PC-9 (cell line): Measurements from ENCODE around the gene GLDN. TPM values are rescaled to one million over a fixed set of nuclear protein-coding genes. Genes with fewer than 3 reads are reported as not detected.

ENCODE experiments used
- BruUV-seq: library from RNA; stranded (reverse); fragments of 400-500 nt; replicated peaks from 2 replicates; lab custom pipeline; 2021; lab: Mats Ljungman, UMichigan
- CTCF ChIA-PET: fragments of 300-600 bp; sonication (Branson Sonifier 250); formaldehyde crosslinking; loops from one replicate; lab custom pipeline; 2022; ENCODE audit warnings: antibody characterized with exemption; lab: Charles Lee
- POLR2A ChIA-PET: fragments of 300-600 bp; sonication (Branson Sonifier 250); formaldehyde crosslinking; loops from one replicate; lab custom pipeline; 2022; ENCODE audit warnings: antibody characterized with exemption; ENCODE audit not compliant: unreplicated experiment; lab: Charles Lee
- DNase-seq, 2 experiments: peaks; one replicate each; pipeline versions ENCODE4 v3.0.0 to v3.0.0-alpha.2; 2015 to 2022; ENCODE audit warnings: mixed read lengths in 1 of 2
- H2AFZ ChIP-seq: fragments of 200-600 bp; sonication (generic); 2 replicates; pipeline ENCODE4 v1.8.1; 2017; ENCODE audit warnings: antibody characterized with exemption
- H3F3A ChIP-seq: fragments of 200-600 bp; sonication (generic); 2 replicates; pipeline ENCODE4 v1.8.1; 2017; ENCODE audit warnings: antibody characterized with exemption, mild to moderate bottlenecking, low read depth; ENCODE audit not compliant: insufficient read depth
- H3K27ac ChIP-seq: fragments of 200-600 bp; sonication (generic); 2 replicates; pipeline ENCODE4 v1.6.1; 2016; ENCODE audit warnings: mixed run types
- H3K27me3 ChIP-seq: fragments of 200-600 bp; sonication (generic); 2 replicates; pipeline ENCODE4 v1.6.1; 2016; ENCODE audit warnings: low read depth, mixed run types; ENCODE audit not compliant: insufficient read depth
- H3K36me3 ChIP-seq: fragments of 200-600 bp; sonication (generic); 2 replicates; pipeline ENCODE4 v1.6.1; 2016; ENCODE audit warnings: low read depth, mixed run types
- H3K4me1 ChIP-seq: fragments of 200-600 bp; sonication (generic); replicated peaks from 2 replicates; pipeline ENCODE4 v1.6.1; 2016; ENCODE audit warnings: mixed run types; ENCODE audit not compliant: insufficient read depth
- H3K4me2 ChIP-seq: fragments of 200-600 bp; sonication (generic); 2 replicates; pipeline ENCODE4 v1.6.1; 2017; ENCODE audit warnings: mixed run types
- H3K4me3 ChIP-seq: fragments of 200-600 bp; sonication (generic); 2 replicates; pipeline ENCODE4 v1.6.1; 2016; ENCODE audit warnings: mixed run types
- H3K79me2 ChIP-seq: fragments of 200-600 bp; sonication (generic); 2 replicates; pipeline ENCODE4 v1.6.1; 2017; ENCODE audit warnings: low read depth, mixed run types
- H3K9me2 ChIP-seq: fragments of 200-600 bp; sonication (generic); 2 replicates; pipeline ENCODE4 v1.8.1; 2017; ENCODE audit warnings: mild to moderate bottlenecking; ENCODE audit not compliant: insufficient read depth
- H3K9me3 ChIP-seq: fragments of 200-600 bp; sonication (generic); 2 replicates; pipeline ENCODE4 v1.8.1; 2016; ENCODE audit warnings: low read depth; ENCODE audit not compliant: insufficient read depth
- H4K20me1 ChIP-seq: fragments of 200-600 bp; sonication (generic); 2 replicates; pipeline ENCODE4 v1.8.1; 2017; ENCODE audit not compliant: insufficient read depth
- CTCF ChIP-seq: fragments of 200-600 bp; sonication (generic); conservative IDR thresholded peaks from 2 replicates; pipeline ENCODE4 v1.6.1; 2017; ENCODE audit warnings: mixed run types, antibody characterized with exemption, mild to moderate bottlenecking, moderate library complexity
- EZH2 ChIP-seq: fragments of 200-600 bp; sonication (generic); IDR thresholded peaks from 2 replicates; pipeline ENCODE4 v1.8.0; 2017; ENCODE audit warnings: antibody characterized with exemption, low read depth
- intact Hi-C: fragments of 100-400 bp; cut with micrococcal nuclease; formaldehyde crosslinking; loops from one replicate; pipeline ENCODE4 v1.10.0; 2022; ENCODE audit not compliant: unreplicated experiment
- total RNA-seq: library from RNA; stranded (reverse); gene quantifications from 2 replicates; pipeline ENCODE4 v1.2.3, GENCODE V29; 2021

The GLDN gene
- total RNA-seq, 1 experiment from 2014 or later = not detected

DNA sequence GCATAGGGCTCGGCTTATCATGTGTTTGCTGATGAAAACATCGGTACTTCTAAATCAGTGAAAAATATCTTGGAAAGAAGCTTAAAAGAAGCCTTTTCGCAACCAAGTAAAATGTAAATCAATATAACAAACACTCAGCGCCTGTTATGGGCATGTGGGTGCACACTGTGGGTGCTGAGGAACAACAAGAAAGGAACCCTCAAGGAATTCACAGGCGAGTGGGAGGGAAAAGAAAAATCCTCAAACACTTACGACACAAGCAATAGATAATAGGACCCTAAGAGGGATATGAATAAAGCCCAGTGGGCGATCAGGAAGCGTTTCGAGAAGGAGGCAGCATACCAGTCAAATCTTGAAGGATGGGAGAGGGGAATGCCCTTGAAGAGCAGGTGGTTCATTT lies 21.9 kb downstream of the GLDN start:
- Histone ChIP-seq H3K4me1 (no peaks in the 10 kb centered on the region), H3K4me2 (no peak overlapping the region), H3K27ac (no peak overlapping the region), H3K9me2 (no peaks in the 10 kb centered on the region), H3K27me3 (no peaks in the 10 kb centered on the region), H2AFZ (no peak overlapping the region), H3F3A (no peaks in the 10 kb centered on the region), H3K4me3 (no peak overlapping the region), H3K9me3 (no peaks in the 10 kb centered on the region), H3K79me2 (no peaks in the 10 kb centered on the region), H3K36me3 (no peaks in the 10 kb centered on the region), H4K20me1 (no peaks in the 10 kb centered on the region)
- no TSS peak for BruUV-seq
- TF ChIP-seq EZH2 (no peak), CTCF (no peak)
- DNase-seq = no peak
- CTCF ChIA-PET = no interaction called here
- intact Hi-C loops = no loop called here
- POLR2A ChIA-PET = no interaction called here

DNA sequence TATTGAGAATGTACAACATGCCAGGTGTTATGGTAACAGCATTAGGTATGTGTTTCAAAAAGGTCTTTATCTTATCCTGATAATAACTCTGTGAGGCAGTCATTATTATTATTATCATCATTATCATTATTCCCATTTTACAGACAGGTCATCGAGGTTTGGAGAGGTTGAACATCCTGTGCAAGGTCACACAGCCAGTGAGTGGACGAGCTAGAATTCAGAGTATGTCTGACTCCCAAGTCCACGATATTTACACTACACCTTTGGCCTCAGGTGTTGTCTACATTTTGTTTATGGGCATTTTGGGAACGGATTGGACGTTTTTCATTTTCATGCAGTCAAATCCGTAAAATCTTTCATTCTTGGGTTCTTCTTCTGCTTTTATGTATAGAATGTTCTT lies 24.0 kb downstream of the GLDN start:
- H3K27me3 ChIP-seq = no peaks in the 10 kb centered on the region
- no peak overlapping the region for H2AFZ ChIP-seq
- TF ChIP-seq EZH2 (no peak), CTCF (no peak)
- no peaks in the 10 kb centered on the region for H4K20me1 ChIP-seq
- intact Hi-C loops = no loop called here
- H3K79me2 ChIP-seq = no peaks in the 10 kb centered on the region
- peaks cover 10% of the 10 kb centered on the region for H3K4me1 ChIP-seq
- no peaks in the 10 kb centered on the region for H3K9me2 ChIP-seq
- DNase-seq = no peak
- no peaks in the 10 kb centered on the region for H3K36me3 ChIP-seq
- H3K27ac ChIP-seq = no peak overlapping the region
- no peak overlapping the region for H3K4me2 ChIP-seq
- BruUV-seq = no TSS peak
- ChIA-PET POLR2A (no interaction called here), CTCF (no interaction called here)
- no peak overlapping the region for H3K4me3 ChIP-seq
- no peaks in the 10 kb centered on the region for H3F3A ChIP-seq
- H3K9me3 ChIP-seq = no peaks in the 10 kb centered on the region

- no peaks in the 10 kb centered on the region for H3K9me3 ChIP-seq
- H3K9me2 ChIP-seq = no peaks in the 10 kb centered on the region
- no peak overlapping the region for H3K27ac ChIP-seq
- peaks cover 10% of the 10 kb centered on the region for H3K4me1 ChIP-seq
- H3K36me3 ChIP-seq = no peaks in the 10 kb centered on the region
- H3K4me3 ChIP-seq = no peak overlapping the region
- CTCF ChIA-PET = no interaction called here
- no peak overlapping the region for H2AFZ ChIP-seq
- H3K27me3 ChIP-seq = no peaks in the 10 kb centered on the region
- no peak for DNase-seq
- H4K20me1 ChIP-seq = no peaks in the 10 kb centered on the region
- no peaks in the 10 kb centered on the region for H3K79me2 ChIP-seq
- POLR2A ChIA-PET = no interaction called here
- BruUV-seq = no TSS peak
- intact Hi-C loops = no loop called here
- H3F3A ChIP-seq = no peaks in the 10 kb centered on the region
- no peak overlapping the region for H3K4me2 ChIP-seq
- TF ChIP-seq EZH2 (no peak), CTCF (no peak)
Measured at GRCh38 chr15:51366071-51366470, 24.6 kb downstream of the GLDN start.
